HL-60/S4 treated with retinoic acid at 250 ng/mL for 4 days and 3 days (cell line): ENCODE results near the gene MED22.
"Not testable (repeated sequence)": the region's sequence is repeated elsewhere in the genome, so short reads cannot be mapped to it uniquely, and the experiment has no call there.

Experiments used
- in situ Hi-C: fragments of 300-500 bp; cut with MboI; formaldehyde crosslinking; loops from 2 replicates; pipeline ENCODE4 v1.7.0; 2022; ENCODE audit warnings: low sequenced_read_pairs

The MED22 gene

GRCh38 chr9:133377280-133377679 lies 29.3 kb upstream of the MED22 start:
- in situ Hi-C loops: not testable (repeated sequence)

GRCh38 chr9:133375724-133376654 lies 28.1 kb upstream of the MED22 start, which contains the start of the genes STKLD1 and SURF4:
TSS of gene STKLD1 (plus strand) at chr9:133376366. CDS start at chr9:133376474, 108 bp downstream.
TSS of gene SURF4 (minus strand) at chr9:133376060. CDS start at chr9:133375969, 91 bp downstream.
- in situ Hi-C loops: no loop called here

GRCh38 chr9:133375116-133375723 lies 27.3 kb upstream of the MED22 start:
- in situ Hi-C loops: no loop called here

- in situ Hi-C loops: no loop called here
These were observed 26.7 kb upstream of the MED22 start for GRCh38 chr9:133374612-133375115.

- in situ Hi-C loops: no loop called here
These were observed 24.2 kb upstream of the MED22 start for GRCh38 chr9:133372144-133372543.

GRCh38 chr9:133371261-133371711 lies 23.4 kb upstream of the MED22 start:
- in situ Hi-C loops: no loop called here

GRCh38 chr9:133370685-133371084 lies 22.8 kb upstream of the MED22 start:
- in situ Hi-C loops: no loop called here

GRCh38 chr9:133369933-133370332 lies 22.0 kb upstream of the MED22 start:
- in situ Hi-C loops: no loop called here

GRCh38 chr9:133369422-133369821 lies 21.5 kb upstream of the MED22 start:
- in situ Hi-C loops: no loop called here

- in situ Hi-C loops: no loop called here
These were observed 20.4 kb upstream of the MED22 start for GRCh38 chr9:133368249-133368881.

GRCh38 chr9:133367778-133368177 lies 19.8 kb upstream of the MED22 start:
- in situ Hi-C loops: no loop called here

GRCh38 chr9:133367221-133367620 lies 19.3 kb upstream of the MED22 start:
- in situ Hi-C loops: no loop called here

GRCh38 chr9:133366435-133366834 lies 18.5 kb upstream of the MED22 start:
- in situ Hi-C loops: no loop called here

GRCh38 chr9:133362359-133363044 lies 14.6 kb upstream of the MED22 start:
- in situ Hi-C loops: no loop called here

- in situ Hi-C loops: no loop called here
These were observed 13.7 kb upstream of the MED22 start for GRCh38 chr9:133361507-133362092.

GRCh38 chr9:133360400-133361393 lies 12.8 kb upstream of the MED22 start:
- in situ Hi-C loops: no loop called here

- in situ Hi-C loops: no loop called here
These were observed 11.7 kb upstream of the MED22 start for GRCh38 chr9:133359399-133360175.

- in situ Hi-C loops: no loop called here
These were observed 9.7 kb upstream of the MED22 start for GRCh38 chr9:133357656-133358055.
